ENCODE results near the gene SLC1A2.

The SLC1A2 gene

GRCh38 chr11:35241531-35241930 lies 177.8 kb downstream of the SLC1A2 start:
- H3K9me2 ChIP-seq (replicated peaks; ENCODE audit: insufficient read depth, low read length) = no peaks in the 10 kb centered on the region
- no peaks in the 10 kb centered on the region for H3K36me3 ChIP-seq (ENCODE audit: low read length)
- no peak overlapping the region for H3K9ac ChIP-seq (ENCODE audit: low read length)
- H3K27me3 ChIP-seq (ENCODE audit: low read length) = no peaks in the 10 kb centered on the region
- no peak overlapping the region for H2AFZ ChIP-seq (ENCODE audit: low read depth, low read length, severe bottlenecking)
- H4K20me1 ChIP-seq (ENCODE audit: low read depth, low read length) = no peaks in the 10 kb centered on the region
- no peaks in the 10 kb centered on the region for H3K79me2 ChIP-seq (ENCODE audit: insufficient read depth, low read length)
- TF ChIP-seq EZH2phosphoT487 (conservative IDR thresholded peaks at IDR 0.05; ENCODE audit: low read length) (no peak), CTCF (IDR thresholded peaks at IDR 0.05; ENCODE audit: insufficient read depth, low read length, poor library complexity, severe bottlenecking) (no peak)
- H3K27ac ChIP-seq (ENCODE audit: low read depth, low read length) = no peak overlapping the region
- H3K9me3 ChIP-seq (ENCODE audit: insufficient read depth, low read length) = no peaks in the 10 kb centered on the region
- H3K4me2 ChIP-seq (ENCODE audit: low read depth, low read length, poor library complexity, severe bottlenecking) = no peak overlapping the region
- H3K4me3 ChIP-seq (ENCODE audit: insufficient read depth, low read length, poor library complexity, severe bottlenecking) = no peak overlapping the region
- no peaks in the 10 kb centered on the region for H3F3A ChIP-seq (ENCODE audit: insufficient read depth)

GRCh38 chr11:35241083-35241482 lies 178.3 kb downstream of the SLC1A2 start:
- TF ChIP-seq EZH2phosphoT487 (conservative IDR thresholded peaks at IDR 0.05; ENCODE audit: low read length) (no peak), CTCF (IDR thresholded peaks at IDR 0.05; ENCODE audit: insufficient read depth, low read length, poor library complexity, severe bottlenecking) (no peak)
- Histone ChIP-seq H3F3A (ENCODE audit: insufficient read depth) (no peaks in the 10 kb centered on the region), H3K4me2 (ENCODE audit: low read depth, low read length, poor library complexity, severe bottlenecking) (no peak overlapping the region), H3K9ac (ENCODE audit: low read length) (no peak overlapping the region), H3K79me2 (ENCODE audit: insufficient read depth, low read length) (no peaks in the 10 kb centered on the region), H3K27ac (ENCODE audit: low read depth, low read length) (no peak overlapping the region), H3K9me3 (ENCODE audit: insufficient read depth, low read length) (no peaks in the 10 kb centered on the region), H2AFZ (ENCODE audit: low read depth, low read length, severe bottlenecking) (no peak overlapping the region), H4K20me1 (ENCODE audit: low read depth, low read length) (no peaks in the 10 kb centered on the region), H3K4me3 (ENCODE audit: insufficient read depth, low read length, poor library complexity, severe bottlenecking) (no peak overlapping the region), H3K36me3 (ENCODE audit: low read length) (no peaks in the 10 kb centered on the region), H3K27me3 (ENCODE audit: low read length) (no peaks in the 10 kb centered on the region), H3K9me2 (replicated peaks; ENCODE audit: insufficient read depth, low read length) (no peaks in the 10 kb centered on the region)

- Histone ChIP-seq H3F3A (ENCODE audit: insufficient read depth) (no peaks in the 10 kb centered on the region), H3K27ac (ENCODE audit: low read depth, low read length) (no peak overlapping the region), H3K4me2 (ENCODE audit: low read depth, low read length, poor library complexity, severe bottlenecking) (no peak overlapping the region), H3K9ac (ENCODE audit: low read length) (no peak overlapping the region), H4K20me1 (ENCODE audit: low read depth, low read length) (no peaks in the 10 kb centered on the region), H3K36me3 (ENCODE audit: low read length) (no peaks in the 10 kb centered on the region), H3K27me3 (ENCODE audit: low read length) (no peaks in the 10 kb centered on the region), H2AFZ (ENCODE audit: low read depth, low read length, severe bottlenecking) (no peak overlapping the region), H3K4me3 (ENCODE audit: insufficient read depth, low read length, poor library complexity, severe bottlenecking) (no peak overlapping the region), H3K9me3 (ENCODE audit: insufficient read depth, low read length) (no peaks in the 10 kb centered on the region), H3K79me2 (ENCODE audit: insufficient read depth, low read length) (no peaks in the 10 kb centered on the region), H3K9me2 (replicated peaks; ENCODE audit: insufficient read depth, low read length) (no peaks in the 10 kb centered on the region)
- TF ChIP-seq CTCF (IDR thresholded peaks at IDR 0.05; ENCODE audit: insufficient read depth, low read length, poor library complexity, severe bottlenecking) (no peak), EZH2phosphoT487 (conservative IDR thresholded peaks at IDR 0.05; ENCODE audit: low read length) (no peak)
Observed at GRCh38 chr11:35239471-35240075, 179.8 kb downstream of the SLC1A2 start.
